CD4-positive, alpha-beta T cell treated with Interleukin-1 beta for 1 hour (primary cell): Measurements from ENCODE around the gene KIZ.
"Not testable (repeated sequence)": the region's sequence is repeated elsewhere in the genome, so short reads cannot be mapped to it uniquely, and the experiment has no call there.

Source experiments
- DNase-seq, 2 donors: peaks; one replicate each; pipeline ENCODE4 v3.0.0-alpha.2; 2020 to 2022

Gene KIZ

DNA sequence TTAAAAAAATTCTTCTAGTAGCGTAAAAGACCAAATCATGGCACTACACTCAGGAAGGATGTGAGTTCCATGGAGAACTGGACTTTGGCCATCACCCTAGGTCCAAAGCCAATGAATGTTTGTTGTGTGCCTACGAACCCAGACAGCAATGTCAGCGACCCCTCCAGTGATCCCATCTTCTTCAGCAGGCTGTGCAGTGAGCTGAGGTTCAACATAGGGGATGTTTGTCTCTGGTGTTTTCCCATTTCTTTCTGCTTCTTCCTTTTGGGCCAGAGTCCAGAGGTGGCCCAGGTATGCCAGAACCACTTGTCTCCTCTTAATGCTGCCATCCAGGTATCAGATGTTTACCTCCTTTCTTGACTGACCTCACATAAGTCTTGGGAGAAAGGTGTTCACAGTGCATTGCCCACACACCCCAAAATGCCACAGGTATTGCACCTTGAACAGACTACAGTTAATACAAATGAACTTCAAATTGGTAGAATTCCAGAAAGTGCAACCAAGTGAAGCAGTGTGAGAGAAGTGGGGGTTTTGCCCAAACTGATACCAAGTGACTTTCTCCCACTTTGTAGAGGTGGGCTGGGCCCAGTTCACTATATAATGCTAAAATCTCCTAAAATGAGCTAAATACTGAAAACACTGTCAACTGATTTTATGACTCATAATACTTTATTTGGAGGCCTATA is 14.1 kb downstream of the KIZ start:
- DNase-seq: no peak

DNA sequence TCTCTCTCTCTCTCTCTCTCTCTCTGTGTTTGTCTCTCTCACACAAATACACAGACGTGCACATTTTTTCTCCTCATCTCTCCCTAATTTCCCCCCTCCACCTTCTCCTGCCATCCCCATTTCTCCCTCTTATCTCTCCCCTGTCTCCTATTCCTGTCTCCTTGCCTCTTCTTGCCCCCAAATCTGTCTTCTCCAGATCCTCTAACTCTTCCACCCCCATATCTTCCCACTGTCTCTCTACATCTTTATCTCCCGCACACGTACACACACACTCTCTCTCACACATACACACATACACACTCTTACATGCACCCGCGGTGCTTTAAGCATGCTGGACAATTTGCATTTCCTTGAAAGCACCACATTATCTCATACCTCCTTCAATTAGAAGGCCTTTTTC is 15.9 kb downstream of the KIZ start:
- no peak for DNase-seq

DNA sequence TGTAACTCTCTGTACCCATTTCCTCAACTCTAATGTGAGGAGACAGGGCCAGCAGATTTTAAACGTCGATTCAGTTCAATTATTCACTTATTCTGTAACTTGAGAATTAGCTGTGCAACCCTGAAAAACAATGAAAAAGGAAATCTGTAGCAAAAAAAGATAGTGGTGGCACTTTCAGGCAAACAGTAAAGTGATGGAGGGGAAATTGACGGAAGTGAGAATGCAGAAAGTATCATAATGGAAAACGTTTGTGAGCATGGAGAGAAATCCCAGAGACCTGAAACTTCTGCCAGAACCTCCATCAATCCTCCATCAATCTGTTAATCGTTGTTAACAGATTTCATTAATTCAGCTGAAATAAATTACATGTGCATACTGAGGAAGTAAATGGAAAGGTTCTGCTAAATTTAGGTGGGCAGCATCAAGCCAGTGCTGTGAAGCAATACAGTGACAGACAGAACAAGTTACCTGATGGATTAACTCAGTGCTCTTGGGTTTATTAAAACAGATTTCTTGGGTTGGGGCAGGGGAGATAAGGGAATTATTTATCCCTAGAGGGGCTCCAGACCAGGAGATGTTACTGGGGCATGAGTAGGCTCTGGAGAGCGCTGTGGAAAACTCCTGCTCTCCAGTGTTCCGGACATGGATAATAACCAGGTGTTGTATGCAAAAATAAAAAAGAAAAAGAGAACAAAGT is 17.5 kb downstream of the KIZ start:
- DNase-seq: no peak

DNA sequence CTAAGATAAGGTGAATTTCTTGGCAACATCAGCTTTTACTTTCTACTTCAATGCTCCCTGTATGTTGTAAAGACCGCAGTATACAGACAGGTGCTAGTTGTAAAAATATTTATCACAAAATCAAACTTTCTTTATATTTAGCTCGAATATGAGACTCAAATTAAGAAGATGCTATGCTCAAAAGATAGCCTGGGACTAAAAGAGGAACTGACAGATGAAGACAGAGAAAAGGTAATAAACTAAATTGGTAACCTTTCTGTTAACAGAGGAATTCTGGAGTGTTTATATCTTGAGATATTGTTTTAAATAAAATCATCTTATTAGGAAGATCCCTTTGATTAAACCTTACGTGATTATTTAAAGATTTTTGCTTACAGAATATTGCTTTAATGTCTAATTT is 19.5 kb downstream of the KIZ start:
- no peak for DNase-seq

DNA sequence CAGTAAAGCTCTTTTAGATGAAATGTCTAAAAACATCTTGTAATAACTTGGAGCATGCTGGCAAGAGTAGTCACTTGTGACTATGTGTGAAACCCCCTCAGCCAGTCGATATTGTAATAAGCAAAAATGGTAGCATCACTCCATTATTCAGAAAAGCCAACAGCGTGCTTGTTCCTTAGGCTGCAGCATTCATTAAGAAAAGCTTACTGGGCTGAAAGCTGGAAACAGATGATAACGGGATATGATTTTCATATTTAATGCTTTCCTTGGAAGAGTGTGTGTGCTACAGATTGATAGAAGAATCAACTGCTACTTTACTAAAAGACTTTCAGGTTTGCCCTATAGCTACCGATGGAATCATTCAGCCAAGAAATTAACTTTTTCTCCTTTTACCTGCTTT is 20.3 kb downstream of the KIZ start:
- no peak for DNase-seq

DNA sequence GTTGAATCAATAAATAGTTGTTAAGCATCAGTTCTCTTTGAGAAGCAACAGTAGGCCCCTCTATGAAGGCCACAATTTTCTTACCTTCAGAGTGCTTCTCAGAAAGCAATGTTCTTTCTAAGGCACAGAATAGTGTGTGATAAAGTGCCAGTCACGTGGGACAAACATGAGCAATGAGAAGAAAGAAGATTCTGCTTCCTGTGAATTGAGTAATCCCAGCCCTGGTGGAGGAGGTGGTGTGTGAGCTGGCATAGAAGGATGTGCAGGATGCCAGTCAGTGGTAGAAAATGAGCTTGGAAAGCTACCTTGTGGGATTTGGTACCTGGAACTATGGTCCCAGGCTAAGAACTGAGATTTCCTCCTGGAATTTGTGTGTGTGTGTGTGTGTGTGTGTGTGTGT is 21.7 kb downstream of the KIZ start:
- DNase-seq: no peak

DNA sequence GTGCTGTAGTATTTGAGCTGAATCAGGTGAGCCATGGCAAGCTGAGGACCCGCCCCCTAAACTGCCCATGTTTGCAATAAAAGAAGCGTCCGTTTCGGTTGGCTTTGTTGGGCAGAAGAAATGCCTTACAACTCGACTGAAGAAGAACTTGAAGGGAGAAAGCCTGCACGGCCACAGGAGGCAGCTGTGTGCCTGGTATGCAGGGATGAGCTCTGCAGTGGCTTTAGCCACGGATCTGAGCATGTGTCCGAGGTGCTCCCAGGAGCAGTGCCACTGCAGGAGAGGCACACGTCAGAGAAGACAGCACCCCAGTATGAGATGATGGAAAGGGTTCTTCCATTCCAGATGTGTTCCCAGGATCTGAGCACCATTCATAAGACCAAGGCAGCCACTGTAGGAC is 23.5 kb downstream of the KIZ start:
- DNase-seq: no peak

DNA sequence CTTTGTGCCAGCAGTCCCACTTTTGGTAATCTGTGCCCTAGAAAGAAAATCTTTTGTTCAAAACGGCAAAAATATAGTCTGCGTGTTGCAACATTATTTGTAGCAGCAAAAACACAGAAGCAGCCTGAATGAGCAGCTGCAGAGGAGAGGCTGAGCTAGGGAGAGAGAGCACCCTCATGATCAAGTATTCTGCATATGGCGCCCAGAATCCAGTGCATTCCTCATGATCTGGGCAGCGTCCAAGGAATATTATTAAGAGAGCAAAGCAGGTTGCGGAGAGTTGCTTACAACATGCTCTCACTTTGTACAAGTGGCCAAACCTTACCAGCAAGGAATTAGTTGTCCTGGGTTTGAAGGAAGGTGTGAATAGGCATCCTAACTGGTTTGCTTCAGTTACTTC is 25.9 kb downstream of the KIZ start:
- DNase-seq: no peak

DNA sequence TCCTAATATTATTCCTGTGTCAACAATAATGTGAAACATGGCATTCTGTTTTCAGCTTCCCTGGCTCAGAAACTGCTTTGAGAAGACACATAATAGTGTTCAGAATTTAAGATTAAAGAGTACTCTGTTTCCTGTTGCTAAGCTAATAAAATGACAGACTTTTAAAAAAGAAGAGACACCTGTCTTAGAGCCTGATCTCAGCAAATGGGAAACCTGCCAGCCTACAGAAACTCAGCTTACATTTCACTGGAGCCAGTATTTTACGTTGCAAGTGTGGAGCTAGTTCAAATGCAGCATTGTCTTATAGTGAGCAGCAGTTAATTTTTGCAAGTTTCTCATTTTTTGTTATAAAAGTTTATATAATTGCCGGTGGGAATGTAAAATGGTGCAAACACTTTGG is 28.8 kb downstream of the KIZ start:
- no peak for DNase-seq

DNA sequence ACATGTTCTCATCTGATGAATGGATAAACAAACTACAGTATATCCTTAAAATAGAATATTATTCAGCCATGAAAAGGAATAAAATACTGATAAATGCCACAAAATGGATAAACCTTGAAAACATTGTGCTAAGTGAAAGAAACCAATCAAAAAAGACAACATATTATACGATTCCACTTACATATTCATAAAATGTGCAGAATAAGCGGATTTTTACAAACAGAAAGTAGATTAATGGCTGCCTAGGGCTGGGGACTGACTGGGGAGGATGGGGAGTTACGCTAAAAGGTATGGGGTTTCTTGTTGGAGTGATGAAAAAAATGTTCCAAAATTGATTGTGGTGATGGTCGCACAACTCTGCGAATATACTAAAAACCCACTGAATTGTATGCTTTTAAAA is 29.4 kb downstream of the KIZ start:
- DNase-seq: no peak

DNA sequence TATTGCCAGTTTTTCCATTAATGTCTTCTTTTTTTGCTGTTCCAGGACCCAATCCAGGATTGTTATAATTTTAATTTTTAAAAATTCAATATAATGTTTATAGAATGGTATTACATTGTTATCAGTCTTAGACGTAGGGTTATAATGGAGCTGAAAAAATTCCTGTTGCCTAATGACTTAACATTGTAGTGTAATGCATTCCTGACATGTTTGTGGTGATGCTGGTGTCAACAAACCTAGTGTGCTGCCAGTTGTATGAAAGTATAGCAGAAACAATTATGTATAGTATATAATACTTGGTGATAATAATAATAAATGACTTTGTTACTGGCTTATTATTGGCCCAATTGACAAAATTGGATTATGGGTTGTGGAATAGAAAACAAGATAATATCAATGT is 30.4 kb downstream of the KIZ start:
- DNase-seq: no peak

DNA sequence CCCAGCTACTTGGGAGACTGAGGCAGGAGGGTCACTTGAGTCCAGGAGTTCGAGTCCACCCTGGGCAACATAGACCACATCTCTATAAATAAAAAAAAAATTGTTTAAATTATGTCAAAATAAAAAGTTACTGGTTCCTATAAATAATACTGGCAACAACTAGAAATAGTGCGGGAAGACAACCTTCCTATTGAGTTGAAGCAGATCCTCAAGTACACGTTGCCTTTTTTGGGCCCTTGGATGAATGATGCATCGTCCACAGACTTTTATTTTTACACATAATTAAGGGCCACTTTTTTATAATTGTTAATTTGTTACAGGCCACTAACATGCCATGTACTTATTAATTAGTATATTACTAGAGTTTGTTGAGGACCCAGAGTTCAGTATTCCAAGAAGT is 31.1 kb downstream of the KIZ start:
- DNase-seq: no peak

DNA sequence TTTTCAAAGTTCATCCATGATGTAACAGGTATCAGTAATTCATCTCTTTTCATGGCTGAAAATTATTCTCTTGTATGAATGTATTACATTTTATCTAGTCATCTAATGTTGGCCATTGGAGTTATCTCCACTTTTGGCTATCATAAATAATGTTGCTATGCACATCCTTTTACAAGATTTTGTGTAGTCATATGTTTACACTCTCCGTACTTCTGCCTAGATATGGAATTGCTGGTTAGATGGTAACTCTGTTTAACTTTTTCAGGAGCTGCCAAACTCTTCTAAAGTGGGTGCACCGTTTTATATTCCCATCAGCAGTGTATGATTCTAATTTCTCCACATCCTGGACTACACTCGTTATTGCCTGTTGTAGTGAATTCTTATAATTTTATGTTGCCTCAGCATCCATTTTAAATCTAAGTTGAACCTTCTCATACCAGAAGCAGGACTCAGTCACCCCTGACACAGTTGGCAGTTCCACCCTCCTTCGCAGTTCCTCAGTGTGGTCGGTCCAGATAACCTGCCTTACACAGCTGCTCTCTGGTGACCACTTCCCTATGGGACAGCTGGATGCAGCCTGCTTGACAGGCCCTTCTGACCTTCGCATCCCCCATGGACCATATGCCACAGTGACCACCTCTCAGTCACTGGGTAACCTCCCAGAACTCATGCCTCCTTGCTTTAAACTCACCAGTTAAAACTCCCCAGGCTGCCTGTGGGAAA is 33.9 kb downstream of the KIZ start:
- DNase-seq: no peak

DNA sequence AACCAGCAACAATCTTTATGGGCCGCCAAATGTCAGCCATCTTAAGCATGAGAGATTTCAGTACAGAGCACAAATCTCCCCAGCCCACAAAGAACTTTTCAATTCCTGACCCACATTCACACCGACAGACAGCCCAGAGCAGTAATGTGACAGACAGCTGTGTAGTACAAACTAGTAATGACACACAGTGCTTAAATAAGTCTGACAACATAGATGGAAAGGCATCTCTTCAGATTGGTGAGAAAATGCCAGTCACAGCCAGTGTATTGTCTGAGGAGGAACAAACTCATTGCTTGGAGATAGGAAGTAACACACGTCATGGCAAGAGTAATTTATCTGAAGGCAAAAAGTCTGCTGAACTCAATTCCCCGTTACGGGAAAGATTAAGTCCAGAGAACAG is 36.0 kb downstream of the KIZ start:
- no peak for DNase-seq

DNA sequence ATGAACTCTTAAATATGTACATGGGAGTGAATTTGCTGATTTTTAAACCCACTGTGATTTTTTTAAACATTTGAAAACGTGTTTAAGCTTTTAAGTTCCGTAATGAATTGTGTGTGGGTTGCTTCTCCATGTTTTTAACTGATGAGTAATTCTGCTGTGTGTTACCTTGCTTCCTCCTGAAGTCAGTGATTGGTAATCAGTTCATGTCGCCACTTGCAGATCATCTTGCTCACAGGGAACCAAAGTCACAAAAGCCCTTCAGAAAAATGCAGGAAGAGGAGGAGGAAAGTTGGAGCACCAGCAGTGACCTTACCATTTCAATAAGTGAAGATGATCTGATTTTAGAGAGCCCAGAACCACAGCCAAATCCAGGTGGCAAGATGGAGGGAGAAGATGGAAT is 36.7 kb downstream of the KIZ start:
- DNase-seq: no peak

DNA sequence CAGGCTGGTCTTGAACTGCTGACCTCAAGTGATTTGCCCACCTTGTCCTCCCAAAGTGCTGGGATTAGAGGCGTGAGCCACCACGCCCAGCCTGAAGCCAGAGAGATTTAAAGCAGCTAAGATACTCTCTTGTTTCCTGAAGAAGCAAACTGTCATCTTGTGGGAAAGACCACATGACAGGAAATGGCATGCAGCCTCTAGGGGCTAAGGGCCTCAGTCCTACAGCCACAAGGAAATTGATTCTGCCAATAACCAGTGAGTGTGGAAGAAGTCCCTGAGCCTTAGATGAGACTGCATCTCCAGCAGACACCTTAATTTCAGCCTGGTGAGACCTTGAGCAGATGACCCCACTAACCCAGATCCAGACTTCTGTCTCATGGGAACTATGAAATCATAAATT is 40.9 kb downstream of the KIZ start:
- no peak for DNase-seq

DNA sequence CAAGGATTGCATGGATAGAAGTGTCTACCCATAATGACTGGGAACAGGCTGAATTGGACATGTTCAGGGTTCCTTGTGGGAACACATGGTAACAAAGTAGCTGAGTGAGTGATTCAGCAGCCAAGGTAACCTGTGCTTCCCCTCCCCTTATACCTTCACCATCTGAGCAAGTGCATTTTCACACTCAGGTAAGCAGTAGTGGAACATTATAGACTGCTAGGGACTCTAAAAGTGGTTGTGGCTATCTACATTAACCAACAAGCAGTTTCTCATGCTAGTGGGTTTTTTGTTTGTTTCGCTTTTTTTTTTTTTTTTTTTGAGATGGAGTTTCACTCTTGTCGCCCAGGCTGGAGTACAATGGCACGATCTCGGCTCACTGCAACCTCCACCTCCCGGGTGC is 41.4 kb downstream of the KIZ start:
- no peak for DNase-seq

DNA sequence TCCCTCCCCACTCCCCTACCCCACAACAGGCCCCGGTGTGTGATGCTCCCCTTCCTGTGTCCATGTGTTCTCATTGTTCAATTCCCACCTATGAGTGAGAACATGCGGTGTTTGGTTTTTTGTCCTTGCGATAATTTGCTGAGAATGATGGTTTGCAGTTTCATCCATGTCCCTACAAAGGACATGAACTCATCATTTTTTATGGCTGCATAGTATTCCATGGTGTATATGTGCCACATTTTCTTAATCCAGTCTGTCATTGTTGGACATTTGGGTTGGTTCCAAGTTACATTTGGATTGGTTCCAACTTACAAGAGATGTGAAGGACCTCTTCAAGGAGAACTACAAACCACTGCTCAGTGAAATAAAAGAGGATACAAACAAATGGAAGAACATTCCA is 42.2 kb downstream of the KIZ start:
- DNase-seq: not testable (repeated sequence)

DNA sequence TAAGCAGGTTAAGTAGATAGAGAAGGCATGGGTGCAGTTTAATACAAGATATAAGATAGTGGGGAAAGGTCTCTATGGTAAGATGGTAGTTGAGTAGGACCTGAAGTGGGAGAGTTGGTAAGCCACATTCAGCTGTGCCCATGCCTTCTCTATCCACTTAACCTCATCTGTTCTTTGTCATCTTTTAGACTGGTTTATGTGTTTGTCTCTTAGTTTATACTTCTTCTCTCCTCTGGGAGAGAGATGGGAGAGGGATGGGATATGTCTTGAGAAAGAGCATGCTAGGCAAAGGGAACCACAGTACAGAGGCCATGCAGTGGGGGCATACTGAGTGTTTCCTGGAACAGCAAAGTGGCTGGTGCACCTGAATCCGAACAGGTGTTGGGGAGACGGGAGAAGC is 46.7 kb downstream of the KIZ start:
- no peak for DNase-seq

DNA sequence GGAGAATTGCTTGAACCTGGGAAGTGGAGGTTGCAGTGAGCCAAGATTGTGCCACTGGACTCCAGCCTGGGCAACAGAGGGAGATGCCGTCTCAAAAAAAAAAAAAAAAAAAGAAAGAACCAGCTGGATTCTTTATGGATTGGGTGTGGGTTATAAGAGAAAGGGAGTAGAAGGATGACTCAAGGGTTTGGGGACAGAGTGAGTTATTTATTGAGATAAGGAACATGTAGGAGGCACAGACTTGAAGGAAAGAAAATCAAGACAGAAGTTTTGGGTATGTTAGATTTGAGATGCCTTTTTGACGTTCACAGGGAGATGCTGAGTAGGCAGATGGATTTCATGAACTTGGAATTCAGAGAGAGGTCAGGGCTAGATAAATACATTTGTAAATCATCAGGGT is 47.6 kb downstream of the KIZ start:
- DNase-seq: no peak

DNA sequence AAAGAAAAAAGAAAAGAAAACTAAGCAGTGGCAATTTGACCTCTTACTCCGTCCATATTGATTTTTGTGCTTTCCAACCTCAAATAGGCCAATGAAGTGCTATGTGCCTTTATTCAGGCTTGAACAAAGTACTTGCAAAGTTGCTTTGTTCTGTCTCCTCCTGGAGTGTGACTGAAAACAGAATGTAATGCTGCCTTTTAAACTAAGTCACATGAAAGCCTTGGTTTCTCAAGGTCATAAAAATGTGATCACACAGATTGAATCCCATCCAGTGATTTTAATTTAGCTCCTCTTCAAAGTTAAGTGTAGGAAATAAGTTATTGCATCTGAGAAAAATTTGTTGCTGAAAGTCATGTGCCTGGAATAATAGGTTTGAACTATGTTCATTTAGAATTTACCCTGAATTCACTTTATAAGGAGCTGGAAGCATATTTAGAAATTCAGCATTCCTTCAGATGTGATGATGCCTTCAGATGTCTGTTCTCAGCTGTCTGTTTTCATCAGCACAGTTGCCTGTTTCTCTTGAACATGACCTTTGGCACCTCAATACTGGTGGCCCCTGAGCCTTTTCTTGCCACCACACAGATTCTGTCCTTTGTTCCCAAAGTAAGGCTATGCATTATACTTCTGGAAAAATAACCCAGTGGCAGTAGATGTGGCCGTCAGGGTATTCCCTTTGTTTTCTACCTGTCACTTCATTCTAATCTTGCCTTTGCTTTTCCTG is 48.8 kb downstream of the KIZ start:
- DNase-seq: no peak

DNA sequence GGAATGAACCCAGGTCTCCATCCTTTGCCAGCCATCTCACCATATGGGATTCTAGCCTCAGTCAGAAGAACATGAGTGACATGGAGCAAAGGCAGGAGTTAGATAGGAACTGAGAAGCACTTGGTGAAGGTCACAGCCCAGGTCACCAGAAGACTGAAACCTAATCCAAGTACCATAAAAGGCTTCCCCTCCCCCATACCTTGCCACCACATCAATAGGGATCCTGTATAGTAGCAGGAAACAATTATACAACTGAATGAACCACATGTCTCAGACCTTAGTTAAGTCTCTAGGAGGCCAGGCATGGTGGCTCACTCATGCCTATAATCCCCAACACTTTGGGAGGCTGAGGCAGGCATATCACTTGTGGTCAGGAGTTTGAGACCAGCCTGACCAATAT is 49.6 kb downstream of the KIZ start:
- DNase-seq: no peak

DNA sequence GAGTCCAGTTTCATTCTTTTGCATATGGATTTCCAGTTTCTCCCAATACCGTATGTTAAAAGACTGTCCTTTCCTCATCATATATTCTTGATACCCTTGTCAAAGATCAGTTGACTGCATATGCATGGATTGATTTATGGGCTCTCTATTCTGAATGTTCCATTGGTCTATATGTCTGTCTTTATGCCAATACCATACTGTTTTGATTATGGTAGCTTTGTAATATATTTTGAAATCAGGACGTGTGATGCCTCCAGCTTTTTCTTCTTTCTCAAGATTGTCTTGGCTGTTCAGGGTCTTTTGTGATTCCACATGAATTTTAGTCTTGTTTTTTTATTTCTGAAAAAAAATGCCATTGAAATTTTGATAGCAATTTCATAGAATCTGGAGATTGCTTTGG is 51.9 kb downstream of the KIZ start:
- no peak for DNase-seq

DNA sequence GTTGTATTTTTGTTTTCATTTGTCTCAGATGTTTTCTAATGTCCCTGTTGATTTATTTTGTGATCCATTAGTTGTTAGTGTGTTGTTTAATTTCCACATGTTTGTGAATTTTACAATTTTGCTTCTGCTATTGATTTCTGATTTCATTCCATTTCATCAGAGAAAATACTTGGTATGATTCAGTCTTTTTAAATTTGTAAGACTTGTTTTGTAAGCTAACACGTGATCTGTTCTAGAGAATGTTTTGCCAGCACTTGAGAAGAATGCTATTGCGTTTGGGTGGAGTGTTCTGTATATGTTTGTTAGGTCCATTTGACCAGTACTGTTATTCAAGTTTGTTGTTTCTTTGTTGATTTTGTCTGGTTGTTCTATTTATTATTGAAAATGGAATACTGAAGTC is 53.9 kb downstream of the KIZ start:
- no peak for DNase-seq
